ENCODE measurements around the gene MAP7.

Gene MAP7

DNA sequence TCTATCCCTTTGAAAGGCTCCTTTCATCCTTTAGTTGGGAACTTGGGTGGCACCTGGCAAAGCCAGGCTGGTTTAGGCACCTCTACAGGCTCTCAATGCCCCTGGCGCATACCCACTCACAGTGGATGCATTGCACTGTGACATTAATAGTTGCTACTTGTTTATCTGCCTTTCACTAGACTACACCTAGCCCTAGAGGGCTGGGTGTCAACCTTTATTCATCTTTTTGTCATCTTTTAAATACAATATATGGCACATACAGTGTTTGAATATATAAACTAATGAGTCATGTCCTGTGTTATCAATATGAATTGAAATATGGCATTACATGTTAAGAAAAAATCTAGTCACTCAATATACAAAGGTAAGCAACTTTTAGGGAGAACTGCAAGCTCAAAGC, 140.6 kb downstream of the MAP7 start:
- TF ChIP-seq, protein P1, sequence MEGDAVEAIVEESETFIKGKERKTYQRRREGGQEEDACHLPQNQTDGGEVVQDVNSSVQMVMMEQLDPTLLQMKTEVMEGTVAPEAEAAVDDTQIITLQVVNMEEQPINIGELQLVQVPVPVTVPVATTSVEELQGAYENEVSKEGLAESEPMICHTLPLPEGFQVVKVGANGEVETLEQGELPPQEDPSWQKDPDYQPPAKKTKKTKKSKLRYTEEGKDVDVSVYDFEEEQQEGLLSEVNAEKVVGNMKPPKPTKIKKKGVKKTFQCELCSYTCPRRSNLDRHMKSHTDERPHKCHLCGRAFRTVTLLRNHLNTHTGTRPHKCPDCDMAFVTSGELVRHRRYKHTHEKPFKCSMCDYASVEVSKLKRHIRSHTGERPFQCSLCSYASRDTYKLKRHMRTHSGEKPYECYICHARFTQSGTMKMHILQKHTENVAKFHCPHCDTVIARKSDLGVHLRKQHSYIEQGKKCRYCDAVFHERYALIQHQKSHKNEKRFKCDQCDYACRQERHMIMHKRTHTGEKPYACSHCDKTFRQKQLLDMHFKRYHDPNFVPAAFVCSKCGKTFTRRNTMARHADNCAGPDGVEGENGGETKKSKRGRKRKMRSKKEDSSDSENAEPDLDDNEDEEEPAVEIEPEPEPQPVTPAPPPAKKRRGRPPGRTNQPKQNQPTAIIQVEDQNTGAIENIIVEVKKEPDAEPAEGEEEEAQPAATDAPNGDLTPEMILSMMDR (IDR thresholded peaks at IDR 0.05; ENCODE audit: borderline replicate concordance, control extremely low read depth, extremely low read depth, insufficient read depth, missing control alignments) = no peak
- in situ Hi-C loops (cut with MboI; ENCODE audit: low sequenced_read_pairs, unreplicated experiment) = no loop called here

DNA sequence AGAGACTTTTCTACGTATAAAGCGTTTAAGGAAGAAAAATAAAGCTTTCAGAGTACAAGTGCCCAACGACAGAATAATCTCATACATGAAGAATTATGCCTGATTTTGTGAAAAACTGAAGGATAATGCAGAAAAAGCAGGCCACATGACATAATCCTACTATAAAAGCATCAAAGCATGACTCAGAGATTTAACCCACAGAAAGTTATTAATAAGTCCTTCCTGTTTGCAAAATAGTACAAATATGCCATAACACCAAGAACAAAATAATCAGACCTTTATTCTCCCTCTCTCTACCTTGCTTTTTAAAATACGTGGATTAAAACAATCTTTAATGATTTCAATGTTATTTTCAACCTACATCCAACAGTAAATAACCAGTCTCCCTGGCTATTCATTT, 142.0 kb downstream of the MAP7 start:
- DNase-seq (ENCODE audit: low spot score) = no peak
- in situ Hi-C loops (cut with MboI; ENCODE audit: low sequenced_read_pairs, unreplicated experiment) = no loop called here
- TF ChIP-seq, protein P1 (IDR thresholded peaks at IDR 0.05; ENCODE audit: borderline replicate concordance, control extremely low read depth, extremely low read depth, insufficient read depth, missing control alignments) = no peak

More for the DNA sequence above, 140.6 kb downstream of the MAP7 start:
- DNase-seq (ENCODE audit: low spot score) = no peak

DNA sequence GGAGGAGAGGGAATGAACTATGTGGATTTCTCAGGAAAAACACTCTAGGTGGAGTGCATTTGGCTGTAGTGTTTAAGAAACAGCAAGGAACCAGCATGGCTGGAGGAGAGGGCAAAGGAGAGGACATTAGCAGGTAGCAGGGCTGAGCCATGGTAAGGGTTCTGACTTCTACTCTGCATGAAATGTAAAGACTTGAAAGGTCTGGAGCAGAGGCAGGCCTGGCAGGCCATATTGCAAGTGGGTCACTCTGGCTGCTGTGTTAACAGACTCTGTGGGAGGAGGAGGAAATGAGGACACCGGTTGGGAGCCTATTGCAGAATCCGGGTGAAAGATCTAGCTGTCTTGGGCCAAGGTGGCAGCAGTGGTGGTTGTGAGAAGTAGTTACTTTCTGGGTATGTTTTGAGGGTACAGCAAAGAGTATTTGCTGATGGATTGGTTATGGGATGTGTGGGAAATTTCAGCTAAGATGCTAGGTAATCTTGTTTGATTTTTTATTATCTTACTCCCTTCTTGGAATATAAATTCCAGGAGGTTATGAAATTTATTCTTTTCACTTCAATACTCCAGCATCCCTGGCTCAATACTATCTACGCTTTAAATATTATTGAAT, 144.7 kb downstream of the MAP7 start:
- DNase-seq (ENCODE audit: low spot score) = no peak
- TF ChIP-seq, protein P1 (IDR thresholded peaks at IDR 0.05; ENCODE audit: borderline replicate concordance, control extremely low read depth, extremely low read depth, insufficient read depth, missing control alignments) = no peak
- in situ Hi-C loops (cut with MboI; ENCODE audit: low sequenced_read_pairs, unreplicated experiment) = no loop called here

DNA sequence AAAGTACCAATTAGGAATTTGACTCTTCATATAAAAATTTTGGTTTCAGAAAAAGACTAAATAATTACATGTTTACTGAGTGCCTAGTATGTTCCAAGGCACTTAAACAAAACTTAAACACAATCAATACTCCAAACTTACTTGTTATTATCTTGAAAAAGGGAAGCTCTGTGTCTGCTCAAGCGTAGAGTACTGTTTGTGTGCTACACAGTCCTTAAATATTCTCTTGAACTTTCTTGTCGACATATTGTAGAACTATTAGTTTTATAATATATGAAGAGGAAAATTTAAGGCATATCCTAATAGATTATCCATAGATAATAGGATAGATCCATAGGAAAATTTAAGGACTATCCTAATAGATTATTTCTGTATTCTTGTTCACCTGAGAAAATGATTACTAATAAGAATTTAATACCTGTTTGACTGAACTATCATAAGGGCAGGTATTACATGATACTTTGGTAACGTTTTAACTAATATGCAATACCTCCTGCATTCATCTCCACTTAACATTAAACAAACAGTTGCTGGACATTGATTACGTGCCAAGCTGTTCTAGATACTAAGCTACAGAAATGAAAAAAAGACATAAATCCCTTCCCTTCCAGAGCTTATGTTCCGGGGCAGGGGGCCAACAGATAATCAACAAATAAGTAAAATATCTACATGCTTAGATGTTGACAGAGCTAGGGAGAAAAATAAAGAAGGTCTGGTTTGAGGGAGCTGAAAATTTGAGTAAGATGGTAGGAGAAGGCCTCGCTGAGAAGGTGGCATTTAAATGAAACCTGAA, 145.4 kb downstream of the MAP7 start:
- no peak for DNase-seq (ENCODE audit: low spot score)
- in situ Hi-C loops (cut with MboI; ENCODE audit: low sequenced_read_pairs, unreplicated experiment) = no loop called here
- TF ChIP-seq, protein P1 (IDR thresholded peaks at IDR 0.05; ENCODE audit: borderline replicate concordance, control extremely low read depth, extremely low read depth, insufficient read depth, missing control alignments) = no peak

DNA sequence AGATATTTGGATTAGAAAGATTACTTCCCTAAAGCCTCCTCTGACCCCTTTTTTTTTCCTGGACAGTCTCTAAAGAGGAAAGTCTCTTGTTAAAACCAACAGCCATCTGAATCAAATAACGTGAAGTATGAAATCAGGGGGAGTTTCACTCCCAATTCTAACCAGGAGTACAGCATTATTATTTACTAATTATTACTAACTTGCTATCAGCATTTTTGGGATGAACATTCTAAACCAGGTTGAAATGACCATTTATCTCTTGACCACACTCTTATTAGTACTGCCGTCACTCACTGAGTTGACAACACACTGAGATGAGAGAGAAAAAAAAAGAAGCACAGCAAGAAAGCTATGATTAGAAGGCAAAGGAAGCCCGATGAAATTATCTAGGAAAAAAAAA, 146.2 kb downstream of the MAP7 start:
- no peak for DNase-seq (ENCODE audit: low spot score)
- in situ Hi-C loops (cut with MboI; ENCODE audit: low sequenced_read_pairs, unreplicated experiment) = no loop called here
- TF ChIP-seq, protein P1 (IDR thresholded peaks at IDR 0.05; ENCODE audit: borderline replicate concordance, control extremely low read depth, extremely low read depth, insufficient read depth, missing control alignments) = no peak

DNA sequence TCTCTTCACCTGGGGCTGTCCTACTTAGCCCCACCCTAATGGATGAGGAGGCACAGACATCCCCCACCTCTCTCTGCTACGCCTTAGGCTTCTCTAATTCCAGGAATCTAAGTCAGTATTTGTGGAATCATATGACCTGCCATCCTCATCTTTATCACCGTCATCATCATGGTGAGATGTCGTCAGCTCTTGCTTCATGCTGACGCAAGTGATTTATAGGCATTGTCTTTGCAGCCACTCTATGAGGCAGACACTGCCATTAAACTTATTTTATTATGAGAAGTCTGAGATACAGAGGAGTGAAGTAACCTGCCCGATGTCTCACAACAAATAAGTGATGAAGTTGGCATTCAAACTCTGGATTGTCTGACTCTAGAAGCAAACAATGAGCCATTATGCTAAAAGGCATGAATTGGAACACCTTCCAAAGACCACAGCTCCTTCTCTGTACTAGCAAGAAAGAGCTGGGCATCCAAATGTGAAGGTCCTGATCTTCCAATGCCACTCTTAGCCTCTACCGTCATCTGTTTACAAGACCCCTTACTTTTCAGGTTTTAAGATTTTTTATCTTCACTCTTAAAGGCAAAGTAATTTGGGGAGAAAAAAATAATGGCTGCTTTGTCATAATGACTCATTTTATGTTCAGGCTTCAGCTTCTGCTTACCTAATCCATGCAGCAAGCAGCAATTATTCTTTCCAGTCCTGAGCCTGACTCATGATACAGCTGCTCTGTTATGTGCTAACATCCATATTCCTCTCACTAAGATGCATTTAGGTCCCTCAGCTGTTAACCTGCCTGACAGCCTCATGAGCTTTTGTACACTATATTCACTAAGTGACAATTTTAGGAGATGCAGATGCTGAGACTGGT, 146.9 kb downstream of the MAP7 start:
- TF ChIP-seq, protein P1 (IDR thresholded peaks at IDR 0.05; ENCODE audit: borderline replicate concordance, control extremely low read depth, extremely low read depth, insufficient read depth, missing control alignments) = no peak
- no peak for DNase-seq (ENCODE audit: low spot score)

More for the DNA sequence above, 146.9 kb downstream of the MAP7 start:
- in situ Hi-C loops (cut with MboI; ENCODE audit: low sequenced_read_pairs, unreplicated experiment) = no loop called here
